RKO (cell line): ENCODE data around the gene UBE3B.

Source experiments
- DNase-seq: peaks from one replicate; pipeline ENCODE4 v3.0.0-alpha.2; 2016; ENCODE audit warnings: low spot score

Gene UBE3B

GRCh38 chr12:109573914-109574244 lies 96.4 kb downstream of the UBE3B start:
- DNase-seq = no peak

- DNase-seq = no peak
Measured at GRCh38 chr12:109575683-109576082, 98.2 kb downstream of the UBE3B start.

GRCh38 chr12:109577311-109577710 lies 99.9 kb downstream of the UBE3B start:
- DNase-seq = no peak

GRCh38 chr12:109578330-109578927 lies 101.0 kb downstream of the UBE3B start:
- DNase-seq = no peak

- DNase-seq = no peak
Measured at GRCh38 chr12:109579639-109580038, 102.2 kb downstream of the UBE3B start.

GRCh38 chr12:109580272-109580671 lies 102.8 kb downstream of the UBE3B start:
- DNase-seq = no peak

GRCh38 chr12:109580684-109581333 lies 103.4 kb downstream of the UBE3B start:
- DNase-seq = no peak

GRCh38 chr12:109581334-109581691 lies 103.9 kb downstream of the UBE3B start:
- DNase-seq = no peak

- no peak for DNase-seq
Measured at GRCh38 chr12:109581856-109582255, 104.4 kb downstream of the UBE3B start.

GRCh38 chr12:109582636-109583035 lies 105.2 kb downstream of the UBE3B start:
- no peak for DNase-seq

- no peak for DNase-seq
Measured at GRCh38 chr12:109583733-109584132, 106.3 kb downstream of the UBE3B start.
